Activated gamma-delta T cell treated with Interleukin-2 at 50 U/mL for 16 hours (primary cell): ENCODE data around the gene FAM83D.

Experiments
- DNase-seq: peaks from one replicate; pipeline ENCODE4 v3.0.0-alpha.2; 2020

FAM83D gene

GRCh38 chr20:38895098-38895949 lies 30.9 kb upstream of the FAM83D start:
- DNase-seq: no peak

GRCh38 chr20:38896009-38896594 lies 30.1 kb upstream of the FAM83D start:
- no peak for DNase-seq

DNA sequence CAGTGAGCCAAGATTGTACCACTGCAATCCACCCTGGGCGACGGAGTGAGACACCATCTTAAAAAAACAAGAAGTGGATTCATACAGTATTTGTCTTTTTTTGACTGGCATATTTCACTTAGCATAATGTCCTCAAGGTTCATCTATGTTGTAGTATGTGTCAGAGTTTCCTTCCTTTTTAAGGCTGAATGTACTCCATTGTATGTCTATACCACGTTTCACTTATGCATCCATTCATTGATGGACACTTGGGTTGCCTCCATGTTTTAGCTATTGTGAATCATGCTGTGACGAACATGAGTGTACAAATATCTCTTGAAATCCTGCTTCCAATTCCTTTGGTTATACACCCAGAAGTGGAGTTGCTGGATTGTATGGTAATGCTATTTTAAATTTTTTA lies 28.9 kb upstream of the FAM83D start:
- no peak for DNase-seq

DNA sequence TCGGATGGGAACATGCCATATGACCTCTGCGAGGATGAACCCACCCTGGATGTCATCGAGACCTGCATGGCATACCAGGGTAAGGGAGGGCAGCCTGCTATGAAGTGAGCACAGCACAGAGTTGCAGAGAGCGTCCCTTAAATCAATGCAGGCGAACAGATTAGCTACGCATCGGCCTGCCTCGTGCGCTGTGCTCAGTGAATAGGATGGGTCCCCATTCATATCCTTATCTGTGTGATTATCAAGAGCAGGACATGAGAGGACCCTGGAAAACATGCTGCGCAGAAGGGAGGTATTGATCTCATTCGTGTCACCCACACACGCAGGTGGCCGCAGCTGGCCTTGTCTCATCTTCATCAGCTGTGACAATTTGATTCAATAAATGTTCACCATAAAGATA lies 25.6 kb upstream of the FAM83D start:
- DNase-seq: no peak

GRCh38 chr20:38902601-38903000 lies 23.6 kb upstream of the FAM83D start:
- DNase-seq: no peak

DNA sequence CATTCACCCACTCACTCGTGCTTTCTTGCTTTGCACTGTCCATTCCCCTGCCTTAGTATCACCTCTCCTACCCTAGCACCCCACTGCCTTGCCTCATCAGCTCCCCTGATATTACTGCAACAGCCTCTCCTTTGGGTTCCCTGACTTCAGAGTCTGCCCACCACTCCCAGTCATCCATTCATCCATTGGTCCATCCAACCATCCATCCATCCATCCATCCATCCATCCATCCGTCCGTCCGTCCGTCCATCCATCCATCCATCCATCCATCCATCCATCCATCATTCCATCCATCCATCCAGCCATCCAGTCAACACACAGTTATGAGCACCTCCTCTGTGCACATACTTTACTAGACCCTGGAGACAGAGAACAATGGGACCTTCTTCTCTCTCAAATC lies 22.9 kb upstream of the FAM83D start:
- DNase-seq: no peak

- DNase-seq: no peak
These were observed 20.8 kb upstream of the FAM83D start for GRCh38 chr20:38905375-38905774.

DNA sequence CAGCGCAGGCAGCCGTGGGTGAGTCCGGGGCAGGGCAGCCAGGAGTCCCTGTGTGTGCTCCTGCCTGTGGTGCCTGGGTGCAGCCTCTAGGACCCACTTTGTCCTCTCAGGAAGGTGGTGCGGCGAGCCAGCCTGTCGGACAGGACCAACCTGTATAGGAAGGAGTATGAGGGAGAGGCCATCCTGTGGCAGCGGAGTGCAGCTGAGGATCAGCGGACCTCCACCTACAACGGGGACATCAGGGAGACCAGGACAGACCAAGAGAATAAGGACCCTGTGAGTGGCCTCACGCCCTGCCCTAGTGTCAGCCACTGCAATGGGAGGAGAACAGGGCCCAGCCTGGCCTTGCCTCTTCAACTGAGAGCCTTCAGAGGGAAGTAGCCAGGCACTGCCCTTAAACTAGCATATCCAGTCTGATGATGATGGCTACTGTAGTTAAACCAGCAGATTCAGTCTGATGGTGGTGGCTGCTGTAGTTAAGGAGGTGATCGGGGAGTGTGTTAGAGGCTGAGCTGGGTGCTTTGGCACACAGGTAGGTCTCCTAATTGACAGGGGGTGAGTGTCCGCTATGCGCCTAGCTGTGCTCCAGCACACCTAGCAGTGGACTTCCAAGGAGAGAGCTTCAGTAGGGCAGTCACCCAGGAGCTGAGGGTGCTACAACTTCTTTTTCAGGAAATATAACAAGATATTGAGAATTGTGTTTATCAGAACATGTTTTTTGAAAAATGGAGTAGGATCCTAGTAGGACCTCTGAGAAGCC lies 18.1 kb upstream of the FAM83D start:
- no peak for DNase-seq

GRCh38 chr20:38915355-38915754 lies 10.9 kb upstream of the FAM83D start:
- no peak for DNase-seq

DNA sequence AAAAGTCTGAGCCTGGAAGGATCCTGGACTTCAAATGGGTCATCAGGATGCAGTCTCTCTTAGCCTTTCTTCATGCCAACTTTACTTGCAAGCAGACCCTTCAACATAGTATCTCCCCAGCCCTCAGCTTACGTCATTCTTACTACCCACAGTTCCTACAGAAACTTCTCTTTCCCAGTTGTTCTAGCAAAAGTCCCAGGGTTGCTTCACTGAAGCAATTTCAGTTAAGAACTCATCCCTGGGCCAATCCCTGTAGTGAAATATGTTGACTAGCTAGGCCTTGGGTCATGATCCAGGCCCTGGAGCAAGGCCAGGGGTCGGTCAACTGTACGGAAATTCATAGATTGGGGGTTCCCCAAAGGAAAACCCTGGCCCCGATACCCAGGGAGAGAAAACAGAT lies 8.6 kb upstream of the FAM83D start:
- DNase-seq: no peak

DNA sequence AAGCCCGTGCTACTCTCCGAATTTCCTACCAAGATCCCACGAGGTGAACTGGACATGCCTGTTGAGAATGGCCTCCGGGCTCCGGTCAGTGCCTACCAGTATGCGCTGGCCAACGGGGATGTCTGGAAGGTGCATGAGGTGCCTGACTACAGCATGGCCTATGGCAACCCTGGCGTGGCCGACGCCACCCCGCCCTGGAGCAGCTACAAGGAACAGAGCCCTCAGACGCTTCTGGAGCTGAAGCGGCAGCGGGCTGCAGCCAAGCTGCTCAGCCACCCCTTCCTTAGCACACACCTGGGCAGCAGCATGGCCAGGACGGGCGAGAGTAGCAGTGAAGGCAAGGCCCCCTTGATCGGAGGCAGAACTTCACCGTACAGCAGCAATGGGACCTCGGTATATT lies 8.0 kb upstream of the FAM83D start:
- no peak for DNase-seq

GRCh38 chr20:38919683-38920082 lies 6.5 kb upstream of the FAM83D start:
- no peak for DNase-seq

DNA sequence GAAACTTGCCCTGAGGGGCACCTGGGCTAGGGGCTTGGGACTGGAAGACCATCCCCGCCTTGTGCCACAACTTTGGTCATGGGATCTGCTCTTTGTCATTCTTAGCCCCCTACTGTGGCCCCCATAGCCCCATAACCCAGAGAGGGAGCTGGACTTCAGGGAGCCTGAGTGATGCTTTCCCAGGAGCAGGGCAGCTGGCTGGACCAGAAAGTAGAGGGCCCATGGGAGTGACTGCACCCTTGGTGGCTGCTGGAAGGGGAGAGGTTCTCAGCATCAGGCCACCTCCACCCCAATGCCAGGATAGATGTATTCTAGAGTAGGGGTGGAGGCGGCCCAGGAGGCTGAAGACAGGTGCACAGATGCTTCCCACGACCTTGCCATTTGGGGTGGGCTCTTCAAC lies 5.8 kb upstream of the FAM83D start:
- no peak for DNase-seq

DNA sequence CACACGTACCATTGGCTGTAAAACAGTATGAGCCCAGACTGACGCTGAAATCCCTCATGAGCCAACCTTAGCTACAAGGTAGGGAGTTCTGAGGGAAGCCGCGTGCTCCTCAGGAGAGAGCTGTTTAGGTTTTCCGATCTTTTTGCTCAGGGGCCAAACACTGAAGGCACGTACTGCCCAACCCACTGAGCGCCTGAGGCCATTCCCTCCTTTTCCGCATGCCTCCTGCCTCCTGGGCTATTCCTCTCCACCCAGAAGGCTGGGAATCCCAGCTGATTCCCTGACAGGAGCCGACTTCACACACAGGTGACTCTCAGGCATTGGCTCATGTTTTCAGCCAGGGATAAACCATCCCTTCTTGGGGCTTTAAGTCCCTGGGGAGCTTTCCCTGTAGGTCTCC lies 5.4 kb upstream of the FAM83D start:
- DNase-seq: no peak

GRCh38 chr20:38924718-38925117 lies 1.5 kb upstream of the FAM83D start:
- no peak for DNase-seq

- DNase-seq: no peak
These were observed 858 bp downstream of the FAM83D start for GRCh38 chr20:38926934-38927616.

DNA sequence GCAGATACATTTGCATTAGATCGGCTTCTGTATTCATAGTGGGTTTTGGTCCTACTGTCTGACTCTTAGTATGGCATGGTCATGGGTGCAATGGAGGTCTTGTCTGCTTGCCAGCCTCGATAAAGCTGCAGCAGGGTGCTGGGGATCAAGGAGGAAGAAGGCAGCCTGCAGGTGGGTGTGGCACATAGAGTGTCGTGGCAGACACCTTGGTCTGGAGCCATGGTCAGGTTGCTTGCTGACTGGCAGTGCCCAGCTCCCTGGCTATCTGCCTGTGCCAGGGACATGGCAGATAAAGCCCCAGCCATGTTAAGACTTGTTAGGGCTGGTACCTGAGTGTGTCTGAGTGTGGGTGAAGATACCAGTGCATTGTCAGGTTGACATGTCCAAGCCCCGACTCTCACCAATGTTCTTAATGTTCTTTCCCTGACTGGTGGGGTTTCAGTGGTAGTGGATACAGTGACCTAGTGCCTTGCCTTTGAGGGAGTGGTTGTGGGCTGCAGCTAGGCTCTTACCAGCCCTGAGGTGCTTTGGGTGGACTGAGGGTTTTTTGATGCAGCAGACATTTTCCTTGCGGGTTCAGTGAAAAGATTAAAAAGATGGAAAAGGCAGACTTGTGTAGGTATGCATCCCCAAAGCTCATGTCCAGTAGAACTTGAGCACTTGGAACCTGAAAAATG lies 1.8 kb downstream of the FAM83D start:
- no peak for DNase-seq

GRCh38 chr20:38930242-38930569 lies 4.0 kb downstream of the FAM83D start:
- no peak for DNase-seq

DNA sequence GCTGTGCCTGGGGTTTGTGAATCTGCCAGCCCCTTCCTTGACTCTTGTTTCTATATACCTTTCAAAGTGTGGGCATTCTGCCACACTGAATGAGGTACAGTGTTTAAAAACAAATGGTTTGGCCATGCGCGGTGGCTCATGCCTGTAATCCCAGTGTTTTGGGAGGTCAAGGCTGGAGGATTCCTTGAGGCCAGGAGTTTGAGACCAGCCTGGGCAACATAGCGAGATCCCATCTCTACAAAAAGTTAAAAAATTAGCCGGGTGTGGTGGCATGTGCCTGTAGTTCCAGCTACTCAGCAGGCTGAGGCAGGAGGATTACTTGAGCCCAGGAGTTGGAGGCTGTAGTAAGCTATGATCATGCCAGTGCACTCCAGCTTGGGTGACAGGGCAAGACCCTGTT lies 5.8 kb downstream of the FAM83D start:
- no peak for DNase-seq

DNA sequence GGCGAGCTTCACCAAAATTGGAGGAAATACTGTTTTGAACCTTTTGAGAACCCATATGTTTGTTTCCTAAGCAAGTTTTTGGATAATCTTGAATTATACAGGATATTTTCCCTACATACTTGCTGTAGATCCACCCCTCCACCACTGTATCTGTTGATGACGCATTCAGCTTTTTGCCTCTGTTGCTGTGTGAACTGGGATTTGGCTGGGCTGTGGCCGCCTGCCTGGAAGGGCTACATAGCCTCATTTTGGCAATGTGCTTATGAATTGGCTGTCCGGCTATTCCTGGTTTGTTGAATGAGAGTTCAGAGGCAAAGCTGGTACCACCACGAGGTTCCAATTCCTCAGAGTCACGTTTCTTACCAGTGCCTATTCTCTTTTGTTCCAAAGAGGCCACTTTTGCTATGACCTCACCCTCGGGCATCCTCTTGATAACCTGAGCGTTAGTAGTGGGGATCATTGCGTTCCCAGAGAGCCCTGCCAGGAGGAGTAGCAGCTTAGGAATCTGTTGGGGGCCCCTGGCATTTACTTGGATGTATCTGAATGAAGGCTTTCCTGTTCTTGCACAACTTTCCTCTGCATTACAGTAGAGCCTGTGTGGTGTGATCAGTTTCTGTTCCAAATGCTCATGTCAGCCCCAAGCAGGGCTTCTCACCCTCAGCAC lies 6.4 kb downstream of the FAM83D start:
- no peak for DNase-seq

GRCh38 chr20:38934530-38934929 lies 8.3 kb downstream of the FAM83D start:
- DNase-seq: no peak

GRCh38 chr20:38935285-38935684 lies 9.1 kb downstream of the FAM83D start:
- DNase-seq: no peak
